HepG2 (cell line): Measurements from ENCODE around the gene TXNDC2. TPM values are rescaled to one million over a fixed set of nuclear protein-coding genes. Genes with fewer than 3 reads are reported as not detected.

Source experiments
- ATAC-seq: fragments of 200-7000 bp; cut with Tn5 transposase; 3 replicates; pipeline ENCODE4 v1.9.1; 2020; ENCODE audit warnings: mild to moderate bottlenecking, moderate library complexity
- BruUV-seq: library from RNA; stranded (reverse); fragments of 400-500 nt; replicated peaks from 2 replicates; lab custom pipeline; 2021; lab: Mats Ljungman, UMichigan
- CTCF ChIA-PET: fragments of 300-600 bp; formaldehyde crosslinking; extraction: SDS; loops from one replicate; lab custom pipeline; 2021; ENCODE audit warnings: low total read pairs, inconsistent platforms, low intra/inter-chr PET ratio; lab: Yijun Ruan, JAX
- POLR2A ChIA-PET: fragments of 350-600 bp; sonication (Branson Sonifier 250); formaldehyde crosslinking; loops from one replicate; lab custom pipeline; 2020; ENCODE audit warnings: antibody characterized with exemption, inconsistent platforms; lab: Yijun Ruan, JAX
- DNase-seq: peaks from one replicate; pipeline ENCODE4 v3.0.0-alpha.2; 2015; ENCODE audit warnings: low spot score
- FAIRE-seq: peaks from 3 replicates; lab custom pipeline; 2011; peaks lifted over from hg19 to GRCh38; lab: Jason Lieb, UNC
- H2AFZ ChIP-seq: one replicate; pipeline ENCODE4 v1.6.1; 2011; ENCODE audit warnings: low read length, inconsistent platforms
- H3K27ac ChIP-seq: fragments of 300-600 bp; 3 replicates; pipeline ENCODE4 v1.8.0; 2011; ENCODE audit warnings: mixed run types, mild to moderate bottlenecking, mixed read lengths, low read length, inconsistent platforms; ENCODE audit not compliant: insufficient read depth; ENCODE audit errors: extremely low read length
- H3K27me3 ChIP-seq, 2 experiments: fragments of 200-600 bp in 1 of 2; 2 replicates in 1 of 2; 3 replicates in 1 of 2; pipeline versions ENCODE4 v1.6.0 to v1.8.0; 2011; ENCODE audit warnings: low read length in 2 of 2, mild to moderate bottlenecking in 2 of 2, moderate library complexity in 2 of 2, inconsistent platforms in 1 of 2; ENCODE audit not compliant: insufficient read depth in 2 of 2, control insufficient read depth in 1 of 2
- H3K36me3 ChIP-seq, 2 experiments: fragments of 200-600 bp in 1 of 2; replicated peaks in 1 of 2; 2 replicates in 1 of 2; 3 replicates in 1 of 2; pipeline versions ENCODE4 v1.5.1 to v1.8.0; 2011; ENCODE audit warnings: low read length in 2 of 2, inconsistent platforms in 1 of 2; ENCODE audit not compliant: insufficient read depth in 2 of 2, control insufficient read depth in 1 of 2
- H3K4me1 ChIP-seq: 2 replicates; pipeline ENCODE4 v1.5.1; 2012; ENCODE audit warnings: low read length, inconsistent platforms; ENCODE audit not compliant: insufficient read depth
- H3K4me2 ChIP-seq: 2 replicates; pipeline ENCODE4 v1.6.0; 2011; ENCODE audit warnings: low read depth, low read length, inconsistent platforms
- H3K4me3 ChIP-seq, 3 experiments: fragments of 200-600 bp in 1 of 3; sonication (generic), shearing (Covaris generic) in 1 of 3; replicated peaks in 1 of 3; 2 replicates each; pipeline ENCODE4 v1.5.1; 2011 to 2016; ENCODE audit warnings: low read length in 3 of 3, inconsistent platforms in 2 of 3, low read depth in 2 of 3, mild to moderate bottlenecking in 2 of 3, control low read depth in 1 of 3, mixed read lengths in 1 of 3; ENCODE audit not compliant: insufficient read depth in 1 of 3
- H3K79me2 ChIP-seq: one replicate; pipeline ENCODE4 v1.6.1; 2011; ENCODE audit warnings: low read length, inconsistent platforms; ENCODE audit not compliant: insufficient read depth
- H3K9ac ChIP-seq: 2 replicates; pipeline ENCODE4 v1.6.0; 2011; ENCODE audit warnings: mild to moderate bottlenecking, low read depth, low read length, inconsistent platforms; ENCODE audit not compliant: insufficient read depth
- H3K9me3 ChIP-seq: 2 replicates; pipeline ENCODE4 v1.5.1; 2012; ENCODE audit warnings: mild to moderate bottlenecking, low read length
- H4K20me1 ChIP-seq: 2 replicates; pipeline ENCODE4 v1.6.0; 2011; ENCODE audit warnings: inconsistent platforms, mild to moderate bottlenecking, low read length, moderate library complexity; ENCODE audit not compliant: insufficient read depth
- BORCS8-MEF2B ChIP-seq: sonication (generic); formaldehyde crosslinking; IDR thresholded peaks from 2 replicates; pipeline ENCODE4 v1.8.0; 2022; ENCODE audit warnings: mild to moderate bottlenecking, missing genetic modification reagents
- BRD4 ChIP-seq: sonication (generic); formaldehyde crosslinking; IDR thresholded peaks from 2 replicates; pipeline ENCODE4 v1.4.0; 2020; ENCODE audit warnings: missing genetic modification reagents
- CEBPB ChIP-seq: IDR thresholded peaks from 2 replicates; pipeline ENCODE4 v1.6.1; 2011; ENCODE audit warnings: low read depth, low read length, improper control_type of control experiment, borderline replicate concordance
- DPF2 ChIP-seq: sonication (generic); formaldehyde crosslinking; IDR thresholded peaks from 2 replicates; pipeline ENCODE4 v1.4.0; 2020; ENCODE audit warnings: mild to moderate bottlenecking, low read depth, missing genetic modification reagents, borderline replicate concordance
- GATA4 ChIP-seq: sonication (generic); IDR thresholded peaks from 2 replicates; pipeline ENCODE4 v1.6.1; 2016; ENCODE audit warnings: antibody characterized with exemption, low read depth, borderline replicate concordance
- HMGXB3 ChIP-seq: sonication (generic); formaldehyde crosslinking; IDR thresholded peaks from 2 replicates; pipeline ENCODE4 v1.4.0; 2020; ENCODE audit warnings: missing genetic modification reagents, borderline replicate concordance
- MLLT10 ChIP-seq: sonication (generic); formaldehyde crosslinking; IDR thresholded peaks from 2 replicates; pipeline ENCODE4 v1.4.0; 2020; ENCODE audit warnings: missing genetic modification reagents
- PLRG1 ChIP-seq: fragments of 450-650 bp; conservative IDR thresholded peaks from 2 replicates; pipeline ENCODE4 v1.6.1; 2016
- SOX13 ChIP-seq, 3 experiments: fragments of 450-650 bp in 1 of 3; sonication (generic) in 1 of 3; formaldehyde crosslinking in 1 of 3; IDR thresholded peaks in 2 of 3; conservative IDR thresholded peaks in 1 of 3; 2 replicates each; pipeline versions ENCODE4 v1.5.0 to v1.6.1; 2016 to 2020; ENCODE audit warnings: antibody characterized with exemption in 1 of 3, mild to moderate bottlenecking in 1 of 3, missing compliant biosample characterization in 1 of 3, missing genetic modification reagents in 1 of 3, moderate library complexity in 1 of 3
- SOX5 ChIP-seq: IDR thresholded peaks from 2 replicates; pipeline ENCODE4 v1.6.1; 2016; ENCODE audit warnings: borderline replicate concordance
- ZNF224 ChIP-seq: sonication (generic); formaldehyde crosslinking; IDR thresholded peaks from 2 replicates; pipeline ENCODE4 v1.5.0; 2020; ENCODE audit warnings: mild to moderate bottlenecking, missing genetic modification reagents
- ZNF737 ChIP-seq: sonication (generic); formaldehyde crosslinking; IDR thresholded peaks from 2 replicates; pipeline ENCODE4 v1.5.0; 2020; ENCODE audit warnings: missing genetic modification reagents, mild to moderate bottlenecking, borderline replicate concordance
- ZSCAN31 ChIP-seq: sonication (generic); formaldehyde crosslinking; IDR thresholded peaks from 2 replicates; pipeline ENCODE4 v1.5.0; 2020; ENCODE audit warnings: low read depth, mild to moderate bottlenecking, missing genetic modification reagents
- WGBS: methylation state at CpG from one replicate; pipeline ENCODE4 v1.1.6; 2017; ENCODE audit warnings: low lambda C conversion rate; 5-methylcytosine and 5-hydroxymethylcytosine counted together
- in situ Hi-C: cut with HindIII; loops from 2 replicates; pipeline ENCODE4 v1.10.0; 2017; ENCODE audit warnings: low pct_unique_long_range_greater_than_20kb; ENCODE audit not compliant: extremely low pct_ligation_motif_present
- intact Hi-C: fragments of 100-400 bp; cut with micrococcal nuclease; formaldehyde crosslinking; loops from one replicate; pipeline ENCODE4 v1.10.0; 2022; ENCODE audit not compliant: unreplicated experiment
- polyA plus RNA-seq, 8 experiments: library from polyadenylated mRNA; depleted of rRNA in 3 of 8; stranded (reverse) in 7 of 8; unstranded in 1 of 8; fragments of >200 nt; fragmentation: Illumina TruSeq in 4 of 8; extraction: Trizol in 4 of 8; gene quantifications; 2 replicates each; pipeline versions ENCODE4 v1.2.1 to v1.2.3, GENCODE V29; 2011 to 2016; ENCODE audit warnings: low read depth in 4 of 8, missing spikeins in 1 of 8, mixed read lengths in 1 of 8; ENCODE audit not compliant: insufficient read depth in 1 of 8
- total RNA-seq, 5 experiments: library from RNA; depleted of rRNA; stranded (reverse); fragments of >200 nt; fragmentation: Illumina TruSeq; extraction: Trizol; gene quantifications; 2 replicates each; pipeline ENCODE4 v1.2.3, GENCODE V29; 2016; ENCODE audit warnings: low read depth in 1 of 5

Gene TXNDC2
- total and polyA plus RNA-seq, 2 of the 13 experiments (the other 11 are each of a cell fraction or from before 2014, with no cell fraction given), result not detected

GRCh38 chr18:9905401-9905922 lies 19.7 kb downstream of the TXNDC2 start:
- no peak overlapping the region for H3K4me3 ChIP-seq
- ChIA-PET CTCF (no interaction called here), POLR2A (no interaction called here)
- 26% methylated on average over 5 of the region's 5 CpGs for WGBS
- FAIRE-seq, result no peak
- peak; percentile 34 for DNase-seq
- in situ Hi-C loops (no loop called here), intact Hi-C loops (no loop called here)
- TF ChIP-seq ZNF224 (no peak), CEBPB (peak; percentile 31; the same call in 1 of the 2 replicates), ZSCAN31 (no peak), PLRG1 (no peak)
- H3K79me2 ChIP-seq, result no peaks in the 10 kb centered on the region
- no TSS peak for BruUV-seq
- no peaks in the 10 kb centered on the region; a peak in 2 of 5 replicates for H3K27me3 ChIP-seq
- no peaks in the 10 kb centered on the region for H3K9me3 ChIP-seq
- no peaks in the 10 kb centered on the region for H3K36me3 ChIP-seq
- H4K20me1 ChIP-seq, result no peaks in the 10 kb centered on the region
- peaks cover 14% of the 10 kb centered on the region for H3K4me1 ChIP-seq
- peak; percentile 63; the same call in 2 of the 3 replicates for ATAC-seq
- H3K27ac ChIP-seq, result no peak overlapping the region
- H3K9ac ChIP-seq, result no peak overlapping the region
- H2AFZ ChIP-seq, result no peak overlapping the region
- H3K4me2 ChIP-seq, result no peak overlapping the region

- Histone ChIP-seq H3K79me2 (no peaks in the 10 kb centered on the region), H3K4me2 (no peak overlapping the region), H3K27ac (no peak overlapping the region), H3K36me3 (no peaks in the 10 kb centered on the region), H2AFZ (no peak overlapping the region), H3K4me1 (peaks cover 14% of the 10 kb centered on the region), H3K27me3 (no peaks in the 10 kb centered on the region; a peak in 2 of 5 replicates), H3K4me3 (no peak overlapping the region), H3K9me3 (no peaks in the 10 kb centered on the region), H4K20me1 (no peaks in the 10 kb centered on the region), H3K9ac (no peak overlapping the region)
- 49% methylated on average over 3 of the region's 3 CpGs for WGBS
- no peak for DNase-seq
- in situ Hi-C loops, result no loop called here
- POLR2A ChIA-PET, result no interaction called here
- ATAC-seq, result no peak
- BruUV-seq, result no TSS peak
- CTCF ChIA-PET, result no interaction called here
- FAIRE-seq, result no peak
- intact Hi-C loops, result no loop called here
- TF ChIP-seq BORCS8-MEF2B (CRISPR knock-in tag) (no peak), MLLT10 (CRISPR knock-in tag) (no peak), HMGXB3 (CRISPR knock-in tag) (no peak), ZNF737 (CRISPR knock-in tag) (no peak), SOX13 (IDR thresholded peaks at IDR 0.05) (no peak), SOX13 (CRISPR knock-in tag; conservative IDR thresholded peaks at IDR 0.05 in 1 of 2, IDR thresholded peaks at IDR 0.05 in 1 of 2) (no peak), BRD4 (CRISPR knock-in tag) (no peak), DPF2 (CRISPR knock-in tag) (no peak), SOX5 (no peak), GATA4 (no peak)
Measured at GRCh38 chr18:9906481-9906880, 20.7 kb downstream of the TXNDC2 start.
